NCI-H82 treated with DMSO at 0.1 percent for 48 hours (cell line): ENCODE results near the gene AVPR1B.
"Not testable (repeated sequence)": the region's sequence is repeated elsewhere in the genome, so short reads cannot be mapped to it uniquely, and the experiment has no call there.

Experiments
- DNase-seq: peaks from one replicate; lab custom pipeline; 2025; ENCODE audit not compliant: unreplicated experiment; lab: John Stamatoyannopoulos, UW

The AVPR1B gene

DNA sequence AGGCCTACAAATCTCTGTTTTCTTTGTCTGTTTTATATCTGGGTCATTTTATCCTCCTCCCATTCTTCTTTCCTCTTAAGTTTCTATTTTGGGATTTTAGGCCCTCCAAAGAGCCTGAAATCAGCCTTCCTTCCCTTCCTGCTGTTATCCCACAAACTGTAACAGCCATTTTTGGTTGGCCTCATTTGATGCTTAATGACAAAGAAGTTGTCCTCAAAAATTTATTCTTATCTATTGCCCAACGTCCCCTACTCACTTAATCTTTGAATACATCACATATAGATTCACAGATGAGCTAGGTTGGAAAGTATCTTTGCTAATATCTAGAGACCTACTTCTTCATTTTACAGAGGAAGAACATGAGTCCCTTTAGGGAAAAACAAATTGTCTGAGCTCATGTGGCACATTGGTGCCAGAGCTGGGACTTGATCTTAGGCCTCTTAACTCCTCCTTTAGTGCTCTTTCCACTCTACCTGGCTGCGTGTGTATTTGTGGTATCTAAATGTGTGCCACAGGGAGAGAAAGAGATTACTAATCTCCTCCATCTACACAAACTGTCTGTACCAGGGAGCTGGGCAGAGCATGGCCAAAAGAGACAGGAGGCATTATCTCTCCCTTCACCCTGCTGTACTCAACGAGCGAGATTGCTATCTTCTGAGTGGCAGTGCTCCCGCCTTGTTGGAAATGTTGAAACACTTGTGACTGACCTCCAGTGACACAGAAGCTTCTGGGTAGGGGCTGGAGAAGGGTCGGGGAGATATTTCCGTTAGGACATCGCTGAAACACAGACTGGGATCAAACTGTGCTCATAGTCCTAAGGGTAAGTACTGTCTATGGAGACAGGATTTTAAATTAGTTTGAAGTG is 34.1 kb downstream of the AVPR1B start:
- DNase-seq = no peak

DNA sequence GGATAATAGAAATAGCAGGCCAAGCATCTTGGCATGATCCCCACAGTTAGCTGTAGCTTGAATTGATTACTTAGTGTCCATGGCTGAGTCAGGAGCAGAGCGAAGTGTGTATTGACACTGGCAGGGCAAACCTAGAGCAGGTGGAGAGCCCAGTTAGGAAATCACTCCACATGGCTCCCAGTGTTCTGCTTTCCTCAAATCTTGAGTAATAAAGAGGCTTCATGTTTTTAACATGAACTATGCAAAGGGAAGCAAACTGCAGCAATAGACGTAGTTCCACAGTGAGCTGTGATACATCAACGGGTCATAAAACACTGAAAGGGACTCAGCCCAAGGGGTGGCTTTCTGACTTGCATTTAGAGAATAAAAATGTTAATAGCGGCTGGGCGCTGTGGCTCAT is 35.3 kb downstream of the AVPR1B start:
- no peak for DNase-seq

DNA sequence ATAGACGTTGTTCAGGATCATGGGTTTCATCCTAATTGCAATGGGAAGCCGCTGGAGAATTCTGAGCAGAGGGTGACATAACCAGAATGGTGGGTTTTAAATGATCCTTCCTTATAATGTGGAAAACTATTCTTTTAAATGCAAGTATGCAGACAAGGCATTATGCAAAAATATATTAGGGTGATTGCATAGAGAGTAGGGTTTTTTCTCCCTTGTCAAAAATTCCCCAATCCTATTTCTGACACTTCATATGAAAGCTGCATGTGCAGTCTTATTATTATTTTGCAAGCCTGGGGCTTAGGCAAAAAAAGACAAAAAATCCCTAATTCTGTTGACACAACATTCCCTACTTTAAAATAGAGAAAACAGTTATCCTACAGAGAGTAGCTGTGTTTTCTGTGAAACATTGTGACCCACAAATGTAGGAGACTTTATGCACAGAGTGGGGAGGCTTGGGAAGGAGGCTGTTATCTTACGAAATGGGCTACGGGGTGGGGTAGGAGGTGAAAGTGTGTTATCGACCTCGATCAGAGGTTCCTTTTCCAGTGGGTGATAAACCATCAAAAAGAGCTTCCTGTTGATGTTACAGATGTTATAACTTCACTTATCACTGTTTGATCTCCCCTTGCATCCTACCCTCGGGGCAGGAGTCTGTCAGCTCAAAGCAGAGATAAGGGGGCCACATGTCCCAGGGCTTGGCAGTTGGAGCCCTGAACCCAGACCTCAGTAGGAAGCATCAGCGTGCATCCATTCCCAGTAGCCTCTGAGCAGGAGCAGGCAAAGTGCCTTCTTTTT is 37.0 kb downstream of the AVPR1B start:
- DNase-seq = no peak

DNA sequence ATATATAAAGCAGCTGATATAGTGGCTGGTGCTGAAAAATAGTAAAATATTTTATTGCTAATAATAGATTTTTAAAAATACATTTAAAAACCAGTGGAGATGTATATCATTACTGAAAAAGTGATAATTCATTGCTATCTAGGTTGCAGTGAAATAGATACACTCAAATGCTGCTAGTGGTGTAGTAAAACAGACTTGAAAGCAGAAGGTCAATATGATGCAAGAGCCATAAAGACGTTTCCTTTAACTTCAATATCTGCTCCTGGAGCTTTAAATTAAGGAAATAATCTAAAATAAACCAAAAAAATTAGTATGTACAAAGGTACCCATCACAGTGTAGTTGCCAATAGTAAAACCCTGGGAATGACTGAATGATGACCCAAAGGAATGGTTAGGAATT is 38.1 kb downstream of the AVPR1B start:
- DNase-seq = no peak

DNA sequence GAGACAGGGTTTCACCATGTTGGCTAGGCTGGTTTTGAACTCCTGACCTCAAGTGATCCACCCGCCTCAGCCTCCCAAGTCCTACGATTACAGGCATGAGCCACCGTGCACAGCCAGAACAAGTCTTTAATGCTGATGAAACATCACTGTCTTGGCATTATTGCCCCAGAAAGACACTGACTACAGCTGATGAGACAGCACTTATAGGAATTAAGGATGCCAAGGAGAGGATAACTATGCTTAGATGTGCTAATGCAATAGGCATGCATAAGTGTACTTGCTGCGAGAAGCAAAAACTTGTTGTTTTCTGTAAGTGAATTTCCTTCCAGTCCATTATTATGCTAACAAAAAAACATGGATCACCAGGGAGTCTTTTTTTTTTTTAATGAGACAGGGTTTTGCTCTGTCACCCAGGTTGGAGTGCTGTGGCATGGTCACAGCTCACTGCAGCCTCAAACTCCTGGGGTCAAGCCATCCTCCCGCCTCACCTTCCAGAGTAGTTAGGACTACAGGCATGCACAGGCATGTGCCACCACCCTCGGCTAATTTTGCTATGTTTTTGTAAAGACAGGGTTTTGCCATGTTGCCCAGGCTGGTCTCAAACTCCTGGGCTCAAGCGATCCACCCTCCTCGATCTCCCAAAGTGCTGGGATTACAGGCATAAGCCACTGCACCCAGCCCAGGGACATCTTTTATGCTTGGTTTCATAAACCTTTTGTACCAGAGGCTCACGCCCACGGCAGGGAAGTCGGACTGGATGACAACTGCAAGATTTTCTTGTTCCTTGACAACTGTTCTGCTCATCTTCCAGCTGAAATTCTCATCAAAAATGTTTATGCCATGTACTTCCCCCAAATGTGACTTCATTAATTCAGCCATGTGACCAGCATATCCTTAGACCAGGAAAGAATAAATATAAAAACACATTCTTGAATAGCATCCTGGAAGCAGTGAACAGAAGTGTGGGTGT is 41.1 kb downstream of the AVPR1B start:
- no peak for DNase-seq

DNA sequence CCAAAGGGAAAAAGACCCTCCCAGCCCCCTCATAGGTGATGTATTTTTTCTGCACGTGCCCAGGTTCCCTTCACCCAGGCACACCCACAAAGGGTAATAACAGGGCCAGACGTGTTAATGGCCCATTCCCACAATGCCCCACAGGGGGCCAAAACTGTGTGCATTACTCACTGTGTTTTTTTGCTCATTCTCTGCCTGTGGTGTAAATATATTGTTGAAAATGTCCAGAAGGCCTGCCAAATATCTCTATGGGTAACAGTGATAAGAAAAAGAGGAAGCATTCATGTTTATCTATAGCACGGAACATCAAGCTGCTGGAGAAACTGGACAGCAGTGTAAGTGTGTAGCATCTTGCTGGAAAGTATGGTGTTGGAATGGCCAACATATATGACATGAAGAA is 42.3 kb downstream of the AVPR1B start:
- DNase-seq = no peak

DNA sequence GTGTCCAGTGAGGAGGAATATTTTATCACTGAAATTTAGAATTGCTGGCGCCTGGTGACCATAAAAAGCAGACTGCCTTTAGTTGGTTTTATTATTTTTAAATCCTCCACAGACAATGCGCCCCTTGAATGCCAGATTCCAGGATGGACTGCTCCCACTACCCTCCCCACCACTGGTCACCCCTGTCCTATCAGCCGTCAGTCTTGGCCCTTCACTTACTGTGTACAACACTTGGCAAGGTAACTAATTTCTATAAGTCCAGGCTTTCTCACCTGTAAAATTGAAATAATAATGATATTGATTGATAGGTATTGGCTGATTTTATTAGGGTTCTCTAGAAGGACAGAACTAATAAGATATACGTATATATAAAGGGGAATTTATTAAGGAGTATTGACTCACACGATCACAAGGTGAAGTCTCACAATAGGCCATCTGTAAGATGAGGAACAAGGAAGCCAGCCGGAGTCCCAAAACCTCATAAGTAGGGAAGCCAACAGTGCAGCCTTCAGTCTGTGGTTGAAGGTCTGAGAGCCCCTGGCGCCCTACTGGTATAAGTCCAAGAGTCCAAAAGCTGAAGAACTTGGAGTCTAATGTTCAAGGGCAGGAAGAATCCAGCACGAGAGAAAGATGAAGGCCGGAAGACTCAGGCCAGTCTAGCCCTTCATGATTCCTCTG is 46.4 kb downstream of the AVPR1B start:
- DNase-seq = no peak

DNA sequence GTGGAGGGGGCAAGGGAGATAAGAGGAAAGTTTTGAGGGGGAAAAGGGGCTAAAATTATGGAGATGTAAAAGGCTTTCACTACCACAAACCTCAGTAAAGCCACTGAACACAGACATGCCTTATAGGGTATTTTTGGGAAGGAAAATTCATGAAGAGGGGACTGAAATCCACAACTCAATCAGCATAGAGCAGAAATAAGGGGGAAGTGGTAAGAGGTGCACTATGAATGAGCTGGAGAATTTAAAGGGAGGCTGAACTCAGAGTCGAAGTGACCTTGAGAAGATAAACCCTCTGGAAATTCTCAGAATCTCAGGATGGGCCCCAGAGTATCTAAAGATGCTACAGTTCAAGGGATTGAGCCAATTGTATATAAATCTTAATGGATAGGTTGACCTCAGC is 48.9 kb downstream of the AVPR1B start:
- no peak for DNase-seq

DNA sequence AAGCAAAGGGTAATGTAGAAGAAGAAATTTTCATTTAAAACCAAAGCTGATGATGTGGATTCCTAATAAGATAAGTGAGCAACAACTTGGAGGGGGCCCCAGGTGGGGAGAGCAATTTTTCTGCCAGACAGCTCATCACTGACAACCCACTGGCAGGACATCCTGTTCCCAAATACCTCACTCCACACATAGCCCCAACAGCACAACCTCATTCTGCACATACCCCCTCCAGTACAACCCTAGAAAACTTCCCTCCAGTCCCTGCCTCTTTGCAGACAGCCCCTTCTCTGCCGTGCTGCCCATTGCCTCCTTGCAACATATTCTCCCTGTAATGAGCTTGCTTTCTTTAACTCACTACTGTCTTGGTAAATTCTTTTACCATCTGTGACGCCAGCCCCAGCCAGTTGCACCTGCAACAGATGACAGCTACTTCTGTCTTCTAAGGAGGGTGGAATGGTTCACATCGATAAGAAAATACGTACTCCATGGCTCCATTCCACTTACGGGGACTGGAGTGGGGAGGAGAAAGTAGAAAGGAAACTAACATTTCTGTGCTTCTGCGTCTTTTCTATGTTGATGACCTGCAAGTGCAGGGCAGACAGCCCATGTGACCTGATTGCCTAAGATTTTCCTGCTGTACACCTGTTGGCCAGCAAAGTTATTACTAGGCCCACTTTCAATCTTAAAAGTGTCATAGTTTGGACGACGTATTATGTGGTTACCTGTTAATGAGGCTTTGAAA is 49.5 kb downstream of the AVPR1B start:
- DNase-seq = no peak

DNA sequence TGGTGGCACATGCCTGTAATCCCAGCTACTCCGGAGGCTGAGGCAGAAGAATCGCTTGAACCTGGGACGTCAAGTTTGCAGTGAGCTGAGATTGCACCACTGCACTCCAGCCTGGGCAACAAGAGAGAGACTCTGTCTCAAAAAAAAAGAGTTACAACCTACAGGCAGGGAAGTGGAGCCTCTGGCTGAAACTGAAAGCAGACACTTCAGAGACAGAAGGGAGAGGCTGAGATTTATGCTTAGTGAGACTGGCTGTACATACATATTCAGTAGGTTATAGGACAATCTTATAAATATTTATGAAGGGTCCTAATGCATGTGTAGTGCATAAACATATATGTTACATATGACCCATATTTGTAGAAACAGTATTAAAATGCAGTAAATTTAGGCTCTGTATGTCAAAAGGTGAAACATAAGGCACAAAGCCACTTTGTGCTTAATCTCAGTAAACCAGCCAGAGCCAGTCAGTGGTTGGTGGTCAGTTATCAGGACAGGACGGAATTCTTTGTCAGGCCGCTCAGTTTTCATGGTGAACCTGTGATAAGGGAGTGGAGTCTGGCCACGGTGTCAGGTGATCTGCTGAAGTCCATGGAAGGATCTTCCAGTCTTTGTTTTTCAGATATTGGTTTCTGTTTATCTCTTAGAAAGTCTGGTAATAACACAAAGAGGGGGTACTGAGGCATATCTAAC is 50.6 kb downstream of the AVPR1B start:
- no peak for DNase-seq

DNA sequence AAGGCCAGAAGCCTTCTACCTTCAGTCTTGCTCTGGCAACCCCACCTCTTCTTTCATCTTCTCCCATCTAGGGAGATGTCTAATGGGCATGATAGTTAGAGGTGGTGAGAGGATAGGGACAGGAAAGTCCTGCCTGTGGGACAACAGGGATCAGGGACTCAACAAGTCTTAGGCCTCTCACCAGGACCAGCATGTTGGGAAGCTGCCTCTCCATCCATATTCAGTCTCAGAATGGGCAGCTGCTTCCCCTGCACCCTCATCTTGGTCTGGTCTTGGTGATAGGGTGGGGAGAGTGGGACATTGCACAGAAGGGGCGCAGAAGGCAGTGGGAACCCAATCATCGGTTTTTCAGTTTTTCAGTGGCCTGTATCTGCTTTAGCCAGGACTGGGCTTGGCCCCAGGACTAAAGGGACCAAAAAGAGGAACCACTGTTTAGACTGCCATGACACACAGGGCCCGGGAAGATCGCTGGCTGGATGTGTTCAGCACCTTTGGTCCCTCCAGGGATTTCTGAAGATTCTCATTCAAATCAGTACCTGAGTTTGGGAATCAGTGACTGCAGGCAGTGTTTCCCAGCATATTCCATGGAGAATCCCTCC is 51.5 kb downstream of the AVPR1B start:
- no peak for DNase-seq

DNA sequence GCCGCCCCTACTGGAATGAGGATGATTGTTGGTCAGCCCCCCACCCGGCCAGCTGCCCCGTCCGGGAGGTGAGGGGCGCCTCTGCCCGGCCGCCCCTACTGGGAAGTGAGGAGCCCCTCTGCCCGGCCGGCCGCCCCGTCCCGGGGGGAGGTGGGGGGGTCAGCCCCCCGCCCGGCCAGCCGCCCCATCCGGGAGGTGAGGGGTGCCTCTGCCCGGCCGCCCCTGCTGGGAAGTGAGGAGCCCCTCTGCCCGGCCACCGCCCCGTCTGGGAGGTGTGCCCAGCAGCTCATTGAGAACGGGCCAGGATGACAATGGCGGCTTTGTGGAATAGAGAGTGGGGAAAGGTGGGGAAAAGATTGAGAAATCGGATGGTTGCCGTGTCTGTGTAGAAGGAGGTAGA is 52.7 kb downstream of the AVPR1B start:
- not testable (repeated sequence) for DNase-seq

DNA sequence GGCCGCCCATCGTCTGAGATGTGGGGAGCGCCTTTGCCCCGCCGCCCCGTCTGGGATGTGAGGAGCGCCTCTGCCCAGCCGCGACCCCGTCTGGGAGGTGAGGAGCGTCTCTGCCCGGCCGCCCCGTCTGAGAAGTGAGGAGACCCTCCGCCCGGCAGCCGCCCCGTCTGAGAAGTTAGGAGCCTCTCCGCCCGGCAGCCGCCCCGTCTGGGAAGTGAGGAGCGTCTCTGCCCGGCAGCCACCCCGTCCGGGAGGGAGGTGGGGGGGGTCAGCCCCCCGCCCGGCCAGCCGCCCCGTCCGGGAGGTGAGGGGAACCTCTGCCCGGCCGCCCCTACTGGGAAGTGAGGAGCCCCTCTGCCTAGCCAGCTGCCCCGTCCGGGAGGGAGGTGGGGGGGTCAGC is 53.2 kb downstream of the AVPR1B start:
- not testable (repeated sequence) for DNase-seq

DNA sequence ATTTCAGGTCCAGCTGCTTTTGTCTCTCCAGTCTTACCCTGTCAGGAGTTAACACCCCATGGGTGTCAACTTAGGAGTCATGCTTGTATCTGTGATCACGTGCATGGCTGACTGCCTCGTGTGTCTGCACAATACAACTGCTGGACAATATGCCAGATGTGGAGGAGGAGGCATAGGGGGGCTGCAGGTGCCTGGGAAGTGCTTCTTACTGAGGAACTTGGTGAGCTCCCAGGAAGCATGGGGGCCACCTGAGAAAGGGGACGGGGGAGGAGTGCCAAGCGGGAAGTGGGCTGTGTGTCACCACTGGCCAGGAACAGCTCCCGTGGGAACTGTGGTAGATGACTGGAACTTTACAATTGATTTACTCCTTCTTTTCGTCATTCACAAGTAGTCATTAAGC is 54.7 kb downstream of the AVPR1B start:
- no peak for DNase-seq

DNA sequence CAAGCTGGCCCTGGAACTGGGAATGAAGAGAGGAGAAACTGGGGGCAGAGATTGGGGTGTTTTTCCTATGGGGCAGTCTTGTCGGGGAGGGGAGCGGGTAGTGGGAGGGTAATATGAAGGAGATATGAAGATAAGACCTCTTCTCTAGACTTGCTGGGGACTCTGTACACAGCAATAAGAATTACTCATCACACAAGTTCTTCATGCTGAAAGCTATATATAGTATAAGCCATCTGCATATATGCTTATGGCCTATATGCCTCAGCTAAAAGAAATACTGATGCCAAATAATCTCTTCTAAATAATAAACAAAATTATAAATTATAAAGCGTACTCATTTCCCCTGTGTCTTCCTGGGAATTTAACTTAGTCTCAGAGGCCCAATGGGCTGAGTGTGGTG is 56.3 kb downstream of the AVPR1B start:
- no peak for DNase-seq
